H1 (cell line): Measurements from ENCODE around the gene ZCCHC17. TPM values are rescaled to one million over a fixed set of nuclear protein-coding genes. Genes with fewer than 3 reads are reported as not detected.

Source experiments
- CTCF ChIA-PET: fragments of 300-600 bp; sonication (Branson Sonifier 250); formaldehyde crosslinking; loops from one replicate; lab custom pipeline; 2021; ENCODE audit not compliant: partially characterized antibody; lab: Charles Lee
- POLR2A ChIA-PET: fragments of 300-600 bp; sonication (Branson Sonifier 250); formaldehyde crosslinking; loops from one replicate; lab custom pipeline; 2021; ENCODE audit warnings: inconsistent platforms; ENCODE audit not compliant: partially characterized antibody; lab: Charles Lee
- DNase-seq, 2 experiments: peaks; one replicate each; pipeline versions ENCODE4 v3.0.0 to v3.0.0-alpha.2; 2010 to 2022; ENCODE audit warnings: low spot score in 2 of 2, low read depth in 1 of 2, mixed read lengths in 1 of 2
- FAIRE-seq: peaks from 2 replicates; lab custom pipeline; 2011; peaks lifted over from hg19 to GRCh38; lab: Jason Lieb, UNC
- H2AFZ ChIP-seq: 2 replicates; pipeline ENCODE4 v1.8.1; 2012; ENCODE audit warnings: low read length, inconsistent platforms
- H2AK5ac ChIP-seq: 2 replicates; pipeline ENCODE4 v1.6.1; 2013; ENCODE audit warnings: low read depth, low read length
- H2BK120ac ChIP-seq: replicated peaks from 2 replicates; pipeline ENCODE3; 2013; ENCODE audit warnings: low read depth, low read length, inconsistent platforms
- H2BK12ac ChIP-seq: 2 replicates; pipeline ENCODE4 v1.6.1; 2013; ENCODE audit warnings: low read depth, low read length
- H2BK15ac ChIP-seq: 2 replicates; pipeline ENCODE4 v1.6.1; 2013; ENCODE audit warnings: low read length
- H2BK20ac ChIP-seq: 2 replicates; pipeline ENCODE4 v1.6.1; 2013; ENCODE audit warnings: low read length
- H2BK5ac ChIP-seq: 2 replicates; pipeline ENCODE4 v1.6.1; 2013; ENCODE audit warnings: low read depth, low read length
- H3K14ac ChIP-seq: 2 replicates; pipeline ENCODE4 v1.6.1; 2013; ENCODE audit warnings: inconsistent platforms; ENCODE audit not compliant: insufficient read length
- H3K18ac ChIP-seq: 2 replicates; pipeline ENCODE4 v1.6.1; 2013; ENCODE audit warnings: low read length; ENCODE audit errors: extremely low read depth
- H3K23ac ChIP-seq: 2 replicates; pipeline ENCODE4 v1.6.1; 2013; ENCODE audit warnings: inconsistent platforms; ENCODE audit not compliant: insufficient read length
- H3K23me2 ChIP-seq: 2 replicates; pipeline ENCODE4 v1.6.1; 2013; ENCODE audit warnings: low read depth, low read length
- H3K27ac ChIP-seq: 2 replicates; pipeline ENCODE4 v1.6.1; 2011; ENCODE audit warnings: low read depth, low read length, inconsistent platforms
- H3K27me3 ChIP-seq, 4 experiments: replicated peaks in 1 of 4; 1 replicate in 1 of 4; 2 replicates in 3 of 4; pipeline versions ENCODE4 v1.6.1 to v1.8.1; 2011 to 2013; ENCODE audit warnings: low read length in 3 of 4, mild to moderate bottlenecking in 3 of 4, inconsistent platforms in 2 of 4, mixed read lengths in 2 of 4, moderate library complexity in 1 of 4; ENCODE audit not compliant: control insufficient read depth in 3 of 4, insufficient read depth in 3 of 4; ENCODE audit errors: extremely low read depth in 1 of 4
- H3K36me3 ChIP-seq, 4 experiments: 2 replicates each; pipeline versions ENCODE4 v1.6.1 to v1.8.1; 2011 to 2013; ENCODE audit warnings: mild to moderate bottlenecking in 4 of 4, low read length in 3 of 4, moderate library complexity in 2 of 4, control low read depth in 1 of 4, inconsistent platforms in 1 of 4; ENCODE audit not compliant: insufficient read depth in 4 of 4, control insufficient read depth in 2 of 4
- H3K4ac ChIP-seq: replicated peaks from 2 replicates; pipeline ENCODE3; 2013; ENCODE audit warnings: low read length, low read depth, mixed read lengths, inconsistent platforms; ENCODE audit not compliant: insufficient read length
- H3K4me1 ChIP-seq, 4 experiments: replicated peaks in 1 of 4; 1 replicate in 1 of 4; 2 replicates in 3 of 4; pipeline versions ENCODE4 v1.6.1 to v1.8.1; 2011 to 2013; ENCODE audit warnings: low read length in 3 of 4, inconsistent platforms in 2 of 4, mixed read lengths in 1 of 4; ENCODE audit not compliant: insufficient read depth in 4 of 4, control insufficient read depth in 3 of 4
- H3K4me2 ChIP-seq, 2 experiments: 2 replicates each; pipeline versions ENCODE4 v1.6.1 to v1.8.1; 2011 to 2013; ENCODE audit warnings: low read depth in 2 of 2, low read length in 2 of 2, control low read depth in 1 of 2, inconsistent platforms in 1 of 2, mild to moderate bottlenecking in 1 of 2; ENCODE audit not compliant: insufficient read depth in 1 of 2
- H3K4me3 ChIP-seq, 4 experiments: fragments of 200-600, 300-600 bp in 1 of 4; sonication (generic), shearing (Covaris generic), sonication (Bioruptor Twin) in 1 of 4; 2 replicates each; pipeline versions ENCODE4 v1.5.1 to v1.8.1; 2011 to 2016; ENCODE audit warnings: low read length in 4 of 4, low read depth in 3 of 4, control low read depth in 2 of 4, inconsistent platforms in 2 of 4, mild to moderate bottlenecking in 2 of 4, mixed read lengths in 1 of 4, moderate library complexity in 1 of 4; ENCODE audit not compliant: insufficient read depth in 2 of 4; ENCODE audit errors: extremely low read depth in 1 of 4
- H3K56ac ChIP-seq: replicated peaks from 2 replicates; pipeline ENCODE3; 2013; ENCODE audit warnings: low read depth, mild to moderate bottlenecking, mixed read lengths, low read length, inconsistent platforms; ENCODE audit not compliant: insufficient read length
- H3K79me1 ChIP-seq: 2 replicates; pipeline ENCODE4 v1.6.1; 2013; ENCODE audit warnings: low read depth, low read length, control low read depth
- H3K79me2 ChIP-seq, 2 experiments: 2 replicates each; pipeline versions ENCODE4 v1.6.1 to v1.8.1; 2012 to 2013; ENCODE audit warnings: low read length in 2 of 2, mild to moderate bottlenecking in 2 of 2, inconsistent platforms in 1 of 2; ENCODE audit not compliant: insufficient read depth in 2 of 2, control insufficient read depth in 1 of 2
- H3K9ac ChIP-seq, 4 experiments: replicated peaks in 1 of 4; 1 replicate in 1 of 4; 2 replicates in 3 of 4; pipeline versions ENCODE4 v1.6.1 to v1.8.1; 2011 to 2013; ENCODE audit warnings: low read depth in 3 of 4, low read length in 3 of 4, control low read depth in 2 of 4, mild to moderate bottlenecking in 2 of 4, moderate library complexity in 2 of 4, inconsistent platforms in 1 of 4; ENCODE audit errors: extremely low read depth in 1 of 4
- H3K9me3 ChIP-seq, 2 experiments: 2 replicates each; pipeline versions ENCODE4 v1.6.1 to v1.8.1; 2012 to 2013; ENCODE audit warnings: mild to moderate bottlenecking in 2 of 2, moderate library complexity in 2 of 2, control low read depth in 1 of 2, inconsistent platforms in 1 of 2, low read depth in 1 of 2, low read length in 1 of 2, mixed read lengths in 1 of 2; ENCODE audit not compliant: insufficient read depth in 2 of 2
- H4K20me1 ChIP-seq, 2 experiments: replicated peaks in 1 of 2; 2 replicates each; pipeline versions ENCODE3 to v1.8.1; 2011 to 2013; ENCODE audit warnings: inconsistent platforms in 2 of 2, low read length in 2 of 2, mild to moderate bottlenecking in 1 of 2; ENCODE audit not compliant: insufficient read depth in 2 of 2, control insufficient read depth in 1 of 2
- H4K5ac ChIP-seq: 2 replicates; pipeline ENCODE4 v1.6.1; 2013; ENCODE audit warnings: low read length, low read depth, mixed read lengths, inconsistent platforms; ENCODE audit not compliant: insufficient read length
- H4K8ac ChIP-seq: 2 replicates; pipeline ENCODE4 v1.8.0; 2013; ENCODE audit warnings: mild to moderate bottlenecking, moderate library complexity, low read length, inconsistent platforms; ENCODE audit not compliant: insufficient read depth; ENCODE audit errors: extremely low read depth
- H4K91ac ChIP-seq: replicated peaks from 2 replicates; pipeline ENCODE3; 2013; ENCODE audit warnings: low read length, mixed read lengths, inconsistent platforms; ENCODE audit not compliant: insufficient read length
- EZH2 ChIP-seq: fragments of 200-600 bp; sonication (generic); IDR thresholded peaks from 2 replicates; pipeline ENCODE4 v1.7.1; 2012; ENCODE audit warnings: low read depth, mild to moderate bottlenecking, moderate library complexity, low read length, inconsistent platforms; ENCODE audit not compliant: severe bottlenecking
- HDAC2 ChIP-seq, 2 experiments: fragments of 300-600 bp in 1 of 2; sonication (generic) in 1 of 2; IDR thresholded peaks; 2 replicates each; pipeline ENCODE4 v1.6.1; 2011 to 2012; ENCODE audit warnings: low read depth in 2 of 2, low read length in 2 of 2, mild to moderate bottlenecking in 2 of 2, moderate library complexity in 2 of 2, borderline replicate concordance in 1 of 2, inconsistent platforms in 1 of 2
- HDAC6 ChIP-seq: IDR thresholded peaks from one replicate; pipeline ENCODE4 v1.7.1; 2012; ENCODE audit warnings: low read depth, mild to moderate bottlenecking, inconsistent platforms, low read length, moderate library complexity
- KDM5A ChIP-seq: fragments of 200-600 bp; IDR thresholded peaks from 2 replicates; pipeline ENCODE4 v1.7.1; 2012; ENCODE audit warnings: mild to moderate bottlenecking, low read length, inconsistent platforms, mixed read lengths
- NANOG ChIP-seq: IDR thresholded peaks from 2 replicates; pipeline ENCODE4 v1.6.1; 2011; ENCODE audit warnings: low read length, low read depth, mild to moderate bottlenecking, inconsistent platforms; ENCODE audit not compliant: insufficient read depth, poor library complexity, severe bottlenecking
- PHF8 ChIP-seq: fragments of 200-600 bp; sonication (generic); conservative IDR thresholded peaks from 2 replicates; pipeline ENCODE4 v1.7.1; 2012; ENCODE audit warnings: low read depth, mild to moderate bottlenecking, inconsistent platforms, low read length, moderate library complexity
- POLR2AphosphoS5 ChIP-seq: IDR thresholded peaks from 2 replicates; pipeline ENCODE4 v1.6.1; 2011; ENCODE audit warnings: low read depth, low read length
- USF2 ChIP-seq: IDR thresholded peaks from 2 replicates; pipeline ENCODE4 v1.6.1; 2011; ENCODE audit warnings: low read length, improper control_type of control experiment
- WGBS, 2 experiments: shearing (Covaris generic) in 1 of 2; methylation state at CpG; one replicate each; pipeline versions ENCODE4 v1.1.6 to v1.1.7; 2013 to 2015; ENCODE audit warnings: low lambda C conversion rate in 2 of 2, mixed read lengths in 2 of 2, inconsistent platforms in 1 of 2, low coverage in 1 of 2, missing lambda C conversion rate in 1 of 2; ENCODE audit not compliant: insufficient replicate concordance in 2 of 2, insufficient coverage in 1 of 2, insufficient read length in 1 of 2; ENCODE audit errors: extremely low coverage in 1 of 2, missing lambda C conversion rate in 1 of 2; 5-methylcytosine and 5-hydroxymethylcytosine counted together
- polyA plus RNA-seq, 7 experiments: library from polyadenylated mRNA; depleted of rRNA in 3 of 7; stranded (reverse) in 5 of 7; unstranded in 2 of 7; fragments of >200 nt in 5 of 7; fragments of 200-250 nt in 2 of 7; gene quantifications; 1 replicate in 5 of 7; 2 replicates in 1 of 7; 4 replicates in 1 of 7; pipeline versions ENCODE4 v1.2.1 to v1.2.3, GENCODE V29; 2011 to 2013; ENCODE audit warnings: missing spikeins in 2 of 7, mixed read lengths in 2 of 7
- total RNA-seq: library from RNA; stranded (reverse); fragmentation: NEBNext Ultra II Directional; extraction: Animal tissue kit (Norgen Biotek cat#: 25700); gene quantifications from 2 replicates; pipeline ENCODE4 v1.2.1, GENCODE V29; 2021

The ZCCHC17 gene
- total and polyA plus RNA-seq, 2 of the 8 experiments (the other 6 are each of a cell fraction or from before 2014, with no cell fraction given) = 51.6 to 59.3 TPM

- ChIA-PET POLR2A (interaction anchor here (0.6 to 1.6 kb wide), 3 partner anchors 14 to 76 kb away, joined by 3 to 6 read pairs (median 4); no protein-coding TSS in a partner anchor), CTCF (interaction anchor here (1.3 to 2.8 kb wide), 4 partner anchors 97 to 163 kb away, joined by 3 to 6 read pairs (median 3); no protein-coding TSS in a partner anchor)
- no peak overlapping the region for H3K9ac ChIP-seq
- no peak overlapping the region for H2AFZ ChIP-seq
- DNase-seq = no peak
- no peak overlapping the region for H3K4me3 ChIP-seq
- no peak overlapping the region for H2BK20ac ChIP-seq
- H3K27me3 ChIP-seq = no peaks in the 10 kb centered on the region
- H2AK5ac ChIP-seq = no peak overlapping the region
- H3K79me2 ChIP-seq = no peaks in the 10 kb centered on the region
- H2BK120ac ChIP-seq = no peak overlapping the region
- no peak overlapping the region for H2BK5ac ChIP-seq
- no peak overlapping the region for H4K8ac ChIP-seq
- no peak overlapping the region for H3K4ac ChIP-seq
- peaks cover 0 to 1% of the 10 kb centered on the region in 2 experiments for H4K20me1 ChIP-seq
- H3K23me2 ChIP-seq = no peaks in the 10 kb centered on the region
- H4K5ac ChIP-seq = no peak overlapping the region
- H2BK12ac ChIP-seq = no peak overlapping the region
- H3K18ac ChIP-seq = no peak overlapping the region
- no peaks in the 10 kb centered on the region; a peak in 1 of 7 replicates for H3K4me1 ChIP-seq
- no peak for TF ChIP-seq USF2
- no peak for TF ChIP-seq KDM5A
- no peak for TF ChIP-seq EZH2
- no peak for TF ChIP-seq NANOG
- no peak for TF ChIP-seq PHF8
- no peak for TF ChIP-seq POLR2AphosphoS5
- TF ChIP-seq HDAC6 = no peak
- no peak for TF ChIP-seq HDAC2 (IDR thresholded peaks at IDR 0.05; ENCODE audit: borderline replicate concordance in 1 of 2, low read depth in 2 of 2, low read length in 2 of 2)
- no peak overlapping the region for H3K56ac ChIP-seq
- H3K14ac ChIP-seq = no peak overlapping the region
- FAIRE-seq = no peak
- H3K27ac ChIP-seq = no peak overlapping the region
- no peaks in the 10 kb centered on the region for H3K79me1 ChIP-seq
- WGBS, 2 experiments = 96% methylated on average over 3 of the region's 3 CpGs; no CpG with 5 or more reads in 1 of the 2 experiments
- no peak overlapping the region for H3K23ac ChIP-seq
- peaks cover 0 to 10% (median 3%) of the 10 kb centered on the region in 4 experiments; a peak in 5 of 8 replicates for H3K36me3 ChIP-seq
- H4K91ac ChIP-seq = no peak overlapping the region
- no peak overlapping the region for H3K4me2 ChIP-seq
- no peak overlapping the region; the same call in 1 of the 2 replicates for H2BK15ac ChIP-seq
- no peaks in the 10 kb centered on the region for H3K9me3 ChIP-seq
Observed at GRCh38 chr1:31324992-31325391, 28.2 kb downstream of the ZCCHC17 start.
